Measurements from ENCODE around the gene PRPF38B. TPM values are rescaled to one million over a fixed set of nuclear protein-coding genes. Genes with fewer than 3 reads are reported as not detected.
"Not testable (repeated sequence)": the region's sequence is repeated elsewhere in the genome, so short reads cannot be mapped to it uniquely, and the experiment has no call there.

Gene PRPF38B
- total RNA-seq, 1 donor, result 14.1 TPM

DNA sequence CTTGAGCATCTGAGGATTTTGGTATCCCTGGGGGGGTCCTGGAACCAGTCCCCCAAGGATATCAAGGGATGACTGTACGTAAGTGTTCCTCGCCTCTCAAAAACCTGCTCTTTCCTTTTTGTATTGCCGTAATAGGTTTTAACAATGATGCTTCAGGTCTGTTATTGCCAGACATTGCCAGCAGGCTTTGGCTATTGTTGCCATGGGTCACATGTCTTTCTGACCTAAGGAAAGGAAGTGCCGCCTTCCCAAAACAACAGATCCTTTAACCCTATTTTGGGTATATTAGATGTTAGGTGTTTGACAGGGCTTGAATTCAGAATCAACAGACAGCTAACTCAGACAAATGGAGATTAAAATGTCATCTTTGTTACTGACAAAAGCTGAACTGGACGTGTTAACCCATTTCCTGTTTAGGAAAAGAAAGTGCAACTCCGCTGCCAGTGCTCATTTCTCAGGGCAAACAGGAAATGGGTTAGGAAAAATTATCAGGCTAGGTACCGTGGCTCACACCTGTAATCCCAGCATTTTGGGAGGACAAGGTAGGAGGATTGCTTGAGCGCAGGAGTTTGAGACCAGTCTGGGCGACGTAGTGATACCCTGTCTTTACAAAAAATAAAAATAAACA, 12.4 kb upstream of the PRPF38B start:
- Histone ChIP-seq H4K20me1 (ENCODE audit: insufficient read depth, low read length) (no peaks in the 10 kb centered on the region), H3K27ac (ENCODE audit: low read depth, low read length) (no peak overlapping the region), H3K27me3 (ENCODE audit: insufficient read depth, low read length) (peaks cover 4% of the 10 kb centered on the region), H3K4me1 (ENCODE audit: insufficient read depth, low read length) (no peaks in the 10 kb centered on the region), H3K4me3 (ENCODE audit: insufficient read depth, low read length) (no peak overlapping the region), H3K9me3 (ENCODE audit: low read depth, low read length) (no peaks in the 10 kb centered on the region), H3K4me2 (ENCODE audit: insufficient read depth, low read length) (peak overlapping the region; percentile 54), H3K36me3 (ENCODE audit: insufficient read depth, low read length) (no peaks in the 10 kb centered on the region), H2AFZ (ENCODE audit: low read length) (peak overlapping the region; percentile 77), H3K79me2 (ENCODE audit: insufficient read depth, low read length) (no peaks in the 10 kb centered on the region)
- TF ChIP-seq, protein P1, sequence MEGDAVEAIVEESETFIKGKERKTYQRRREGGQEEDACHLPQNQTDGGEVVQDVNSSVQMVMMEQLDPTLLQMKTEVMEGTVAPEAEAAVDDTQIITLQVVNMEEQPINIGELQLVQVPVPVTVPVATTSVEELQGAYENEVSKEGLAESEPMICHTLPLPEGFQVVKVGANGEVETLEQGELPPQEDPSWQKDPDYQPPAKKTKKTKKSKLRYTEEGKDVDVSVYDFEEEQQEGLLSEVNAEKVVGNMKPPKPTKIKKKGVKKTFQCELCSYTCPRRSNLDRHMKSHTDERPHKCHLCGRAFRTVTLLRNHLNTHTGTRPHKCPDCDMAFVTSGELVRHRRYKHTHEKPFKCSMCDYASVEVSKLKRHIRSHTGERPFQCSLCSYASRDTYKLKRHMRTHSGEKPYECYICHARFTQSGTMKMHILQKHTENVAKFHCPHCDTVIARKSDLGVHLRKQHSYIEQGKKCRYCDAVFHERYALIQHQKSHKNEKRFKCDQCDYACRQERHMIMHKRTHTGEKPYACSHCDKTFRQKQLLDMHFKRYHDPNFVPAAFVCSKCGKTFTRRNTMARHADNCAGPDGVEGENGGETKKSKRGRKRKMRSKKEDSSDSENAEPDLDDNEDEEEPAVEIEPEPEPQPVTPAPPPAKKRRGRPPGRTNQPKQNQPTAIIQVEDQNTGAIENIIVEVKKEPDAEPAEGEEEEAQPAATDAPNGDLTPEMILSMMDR (IDR thresholded peaks at IDR 0.05; ENCODE audit: extremely low read depth, low read depth, low read length), result no peak
- DNase-seq (ENCODE audit: insufficient read length, low spot score, missing footprints), result no peak

DNA sequence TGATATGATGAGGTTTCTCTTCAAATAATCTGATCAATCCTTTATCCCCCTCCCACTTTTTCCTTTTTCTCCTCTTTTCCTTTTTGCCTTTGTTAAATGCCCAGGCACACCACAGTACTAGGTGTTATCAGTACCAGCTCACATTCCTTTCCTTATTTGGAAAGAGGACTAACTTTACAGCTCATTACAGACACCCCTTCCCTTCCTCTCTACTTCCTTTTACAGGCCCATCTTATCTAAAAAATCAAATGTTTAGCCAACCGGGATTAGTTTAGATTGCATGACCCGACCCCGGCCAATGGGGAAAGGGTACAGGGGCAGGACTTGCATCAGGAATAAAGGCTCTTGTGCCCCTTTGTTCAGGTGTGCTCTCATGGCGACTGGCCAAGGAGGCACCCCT, 10.4 kb upstream of the PRPF38B start:
- not testable (repeated sequence) for H3K4me2 ChIP-seq (ENCODE audit: insufficient read depth, low read length); H4K20me1 ChIP-seq (ENCODE audit: insufficient read depth, low read length); H3K4me3 ChIP-seq (ENCODE audit: insufficient read depth, low read length); H3K4me1 ChIP-seq (ENCODE audit: insufficient read depth, low read length); H3K79me2 ChIP-seq (ENCODE audit: insufficient read depth, low read length); H3K9me3 ChIP-seq (ENCODE audit: low read depth, low read length); H2AFZ ChIP-seq (ENCODE audit: low read length); DNase-seq (ENCODE audit: insufficient read length, low spot score, missing footprints); H3K36me3 ChIP-seq (ENCODE audit: insufficient read depth, low read length); H3K27ac ChIP-seq (ENCODE audit: low read depth, low read length); H3K27me3 ChIP-seq (ENCODE audit: insufficient read depth, low read length)

DNA sequence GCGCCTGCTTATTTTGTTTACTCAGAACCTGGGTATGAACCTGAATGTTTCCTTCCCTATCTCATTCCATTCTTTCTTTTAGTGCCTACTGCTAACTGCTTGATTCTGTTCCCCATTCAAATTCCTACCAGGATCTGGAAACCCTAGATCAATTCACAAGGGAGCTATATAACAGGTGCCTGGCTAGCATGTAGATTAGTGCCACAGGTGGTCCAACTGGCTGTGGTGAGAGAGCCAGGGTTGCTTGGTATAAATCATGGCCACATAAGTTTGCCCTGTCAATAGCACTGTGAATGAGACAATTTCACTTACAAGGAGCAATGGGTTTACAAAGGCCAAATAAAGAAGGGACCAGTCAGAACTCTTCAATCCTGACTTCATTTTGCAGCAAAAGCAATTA, 6.6 kb upstream of the PRPF38B start:
- DNase-seq (ENCODE audit: insufficient read length, low spot score, missing footprints), result no peak
- Histone ChIP-seq H3K79me2 (ENCODE audit: insufficient read depth, low read length) (no peaks in the 10 kb centered on the region), H4K20me1 (ENCODE audit: insufficient read depth, low read length) (no peaks in the 10 kb centered on the region), H3K4me1 (ENCODE audit: insufficient read depth, low read length) (peaks cover 10% of the 10 kb centered on the region), H3K4me2 (ENCODE audit: insufficient read depth, low read length) (no peak overlapping the region), H3K36me3 (ENCODE audit: insufficient read depth, low read length) (no peaks in the 10 kb centered on the region), H3K27ac (ENCODE audit: low read depth, low read length) (no peak overlapping the region), H2AFZ (ENCODE audit: low read length) (no peak overlapping the region), H3K27me3 (ENCODE audit: insufficient read depth, low read length) (peaks cover 4% of the 10 kb centered on the region), H3K4me3 (ENCODE audit: insufficient read depth, low read length) (no peak overlapping the region), H3K9me3 (ENCODE audit: low read depth, low read length) (no peaks in the 10 kb centered on the region)
- TF ChIP-seq, protein P1 (IDR thresholded peaks at IDR 0.05; ENCODE audit: extremely low read depth, low read depth, low read length), result no peak

DNA sequence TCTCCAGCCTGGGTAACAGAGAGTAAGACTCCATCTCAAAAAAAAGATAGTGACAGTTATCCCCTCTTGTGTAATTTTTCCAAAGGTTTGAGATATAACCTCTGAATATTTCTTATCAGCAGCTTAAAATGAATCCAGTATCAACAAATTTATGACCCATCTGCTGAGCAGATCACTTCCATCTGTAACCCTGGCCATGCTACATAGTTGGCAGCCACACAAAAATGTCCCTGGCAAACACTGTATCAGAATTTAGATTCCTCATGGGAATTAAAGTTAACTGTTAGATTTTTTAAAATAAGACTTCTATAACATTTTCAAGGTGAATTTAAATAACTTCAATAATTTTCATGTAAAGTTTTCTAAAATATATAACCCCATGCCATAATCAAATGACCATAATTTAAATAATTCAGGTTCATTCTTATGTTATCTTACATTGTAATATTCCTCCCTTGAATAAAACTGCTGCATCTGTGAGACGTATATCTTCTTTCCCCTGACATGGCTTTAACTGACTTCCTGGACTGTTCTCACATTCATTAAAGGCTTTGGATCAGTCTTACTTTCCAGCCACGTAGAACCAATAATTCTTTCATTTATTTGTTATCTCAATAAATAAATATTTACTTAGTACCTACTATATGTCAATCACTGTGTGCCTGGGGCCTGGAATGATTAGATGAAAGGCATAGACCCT, 5.3 kb upstream of the PRPF38B start:
- TF ChIP-seq, protein P1 (IDR thresholded peaks at IDR 0.05; ENCODE audit: extremely low read depth, low read depth, low read length), result no peak
- Histone ChIP-seq H3K79me2 (ENCODE audit: insufficient read depth, low read length) (peaks cover 7% of the 10 kb centered on the region), H3K27ac (ENCODE audit: low read depth, low read length) (no peak overlapping the region), H3K9me3 (ENCODE audit: low read depth, low read length) (no peaks in the 10 kb centered on the region), H2AFZ (ENCODE audit: low read length) (no peak overlapping the region), H3K4me3 (ENCODE audit: insufficient read depth, low read length) (no peak overlapping the region), H3K4me2 (ENCODE audit: insufficient read depth, low read length) (no peak overlapping the region), H3K36me3 (ENCODE audit: insufficient read depth, low read length) (no peaks in the 10 kb centered on the region), H3K27me3 (ENCODE audit: insufficient read depth, low read length) (peaks cover 4% of the 10 kb centered on the region), H3K4me1 (ENCODE audit: insufficient read depth, low read length) (peaks cover 19% of the 10 kb centered on the region), H4K20me1 (ENCODE audit: insufficient read depth, low read length) (no peaks in the 10 kb centered on the region)
- peak; percentile 77 for DNase-seq (ENCODE audit: insufficient read length, low spot score, missing footprints)
